Brain microvascular endothelial cell (primary cell): ENCODE results near the gene OR52B2.

Experiments used
- DNase-seq: peaks from one replicate; pipeline ENCODE4 v3.0.0-alpha.2; 2020
- H3K27ac ChIP-seq: fragments of 250-450 bp; sonication (Bioruptor Pico); 2 replicates; pipeline ENCODE4 v1.5.1; 2020; ENCODE audit warnings: mild to moderate bottlenecking, moderate library complexity
- H3K27me3 ChIP-seq: fragments of 250-450 bp; sonication (Bioruptor Pico); replicated peaks from 2 replicates; pipeline ENCODE4 v1.5.1; 2020; ENCODE audit warnings: mild to moderate bottlenecking
- H3K36me3 ChIP-seq: fragments of 250-450 bp; sonication (Bioruptor Pico); replicated peaks from 2 replicates; pipeline ENCODE4 v1.5.1; 2020; ENCODE audit warnings: mild to moderate bottlenecking
- H3K4me3 ChIP-seq: 2 replicates; pipeline ENCODE4 v1.5.1; 2011; ENCODE audit warnings: low read depth, mild to moderate bottlenecking, control low read depth, low read length, moderate library complexity
- in situ Hi-C: cut with HindIII; loops from 2 replicates; pipeline ENCODE4 v1.10.0; 2017; ENCODE audit warnings: low sequenced_read_pairs, low pct_ligation_motif_present
- TF ChIP-seq, protein P1 (sequence below): IDR thresholded peaks from 2 replicates; pipeline ENCODE4 v1.5.1; 2011; ENCODE audit warnings: low read depth, mild to moderate bottlenecking, moderate library complexity, low read length, control low read depth, inconsistent platforms; ENCODE audit errors: missing control alignments

OR52B2 gene

DNA sequence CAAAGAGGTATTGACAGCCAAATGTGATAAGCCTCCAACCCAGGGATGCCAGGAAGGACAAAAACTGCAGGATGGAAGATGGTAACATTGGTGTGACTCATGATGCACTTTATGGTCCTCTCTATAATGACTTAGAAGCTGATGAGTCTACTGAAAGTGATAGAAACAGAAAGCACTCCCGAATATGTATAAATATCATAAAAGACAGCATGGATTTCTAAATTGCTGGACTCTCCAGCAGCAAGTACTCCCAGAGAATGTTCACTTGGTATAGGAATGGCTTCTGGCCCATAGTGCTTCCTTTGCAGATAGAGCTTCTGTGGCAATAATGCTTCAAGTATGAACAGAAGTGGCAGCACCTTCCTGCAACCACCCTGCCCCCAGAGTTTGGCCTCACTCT is at the start of gene OR52B2:
Gene OR52B2, minus strand, starts transcription at position 101 of the 400 bp plus-strand sequence. Its CDS starts 0 bp downstream, at position 101.
- no peak for DNase-seq
- Histone ChIP-seq H3K36me3 (no peaks in the 10 kb centered on the region), H3K4me3 (no peak within 1 kb of the TSS), H3K27ac (no peak within 1 kb of the TSS), H3K27me3 (no peaks in the 10 kb centered on the region)
- TF ChIP-seq, protein P1, sequence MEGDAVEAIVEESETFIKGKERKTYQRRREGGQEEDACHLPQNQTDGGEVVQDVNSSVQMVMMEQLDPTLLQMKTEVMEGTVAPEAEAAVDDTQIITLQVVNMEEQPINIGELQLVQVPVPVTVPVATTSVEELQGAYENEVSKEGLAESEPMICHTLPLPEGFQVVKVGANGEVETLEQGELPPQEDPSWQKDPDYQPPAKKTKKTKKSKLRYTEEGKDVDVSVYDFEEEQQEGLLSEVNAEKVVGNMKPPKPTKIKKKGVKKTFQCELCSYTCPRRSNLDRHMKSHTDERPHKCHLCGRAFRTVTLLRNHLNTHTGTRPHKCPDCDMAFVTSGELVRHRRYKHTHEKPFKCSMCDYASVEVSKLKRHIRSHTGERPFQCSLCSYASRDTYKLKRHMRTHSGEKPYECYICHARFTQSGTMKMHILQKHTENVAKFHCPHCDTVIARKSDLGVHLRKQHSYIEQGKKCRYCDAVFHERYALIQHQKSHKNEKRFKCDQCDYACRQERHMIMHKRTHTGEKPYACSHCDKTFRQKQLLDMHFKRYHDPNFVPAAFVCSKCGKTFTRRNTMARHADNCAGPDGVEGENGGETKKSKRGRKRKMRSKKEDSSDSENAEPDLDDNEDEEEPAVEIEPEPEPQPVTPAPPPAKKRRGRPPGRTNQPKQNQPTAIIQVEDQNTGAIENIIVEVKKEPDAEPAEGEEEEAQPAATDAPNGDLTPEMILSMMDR = no peak
- in situ Hi-C loops = no loop called here

DNA sequence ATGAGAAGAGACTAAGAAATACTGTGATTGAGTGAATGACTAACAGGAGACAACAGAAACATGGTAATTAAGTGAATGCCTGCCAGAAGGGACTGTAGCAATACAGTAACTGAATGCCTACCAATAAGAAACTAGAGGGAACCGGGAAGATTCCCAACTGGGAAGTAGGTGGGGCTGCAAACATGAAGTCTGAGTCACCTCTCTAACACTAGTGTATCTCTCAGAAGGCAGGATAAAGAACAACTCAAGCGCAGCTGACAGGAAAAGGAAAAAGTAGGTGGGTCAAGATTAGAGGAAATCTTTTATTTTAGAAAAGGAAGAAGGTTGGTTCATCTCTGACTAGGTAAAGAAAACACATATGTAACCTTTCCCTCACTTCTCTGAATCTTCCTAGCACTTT is 49.2 kb upstream of the OR52B2 start:
- H3K4me3 ChIP-seq = no peak overlapping the region
- TF ChIP-seq, protein P1 = no peak
- in situ Hi-C loops = no loop called here
- H3K27me3 ChIP-seq = no peaks in the 10 kb centered on the region
- H3K27ac ChIP-seq = no peak overlapping the region
- peak; percentile 76 for DNase-seq
- peaks cover 51% of the 10 kb centered on the region for H3K36me3 ChIP-seq

DNA sequence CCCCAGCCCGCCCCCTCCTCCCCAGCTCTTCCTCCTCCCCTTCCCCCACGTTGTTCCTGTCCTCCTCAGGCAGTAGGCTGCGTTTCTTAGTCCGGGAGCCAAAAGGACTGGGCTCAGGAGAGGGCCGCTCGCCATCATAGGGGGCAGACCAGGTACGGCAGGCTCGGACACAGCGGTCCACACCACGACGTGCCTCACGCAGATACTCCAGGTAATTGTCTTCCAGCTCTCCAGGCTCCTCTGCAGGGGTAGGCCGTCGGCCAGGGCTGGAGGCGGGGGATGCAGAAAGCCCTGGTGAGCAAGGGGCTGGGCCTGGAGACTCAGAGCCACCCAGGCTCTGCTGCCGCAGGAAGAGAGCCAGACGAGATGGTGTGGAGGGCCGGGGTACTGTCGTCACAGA is 47.6 kb upstream of the OR52B2 start:
- no peak overlapping the region for H3K27ac ChIP-seq
- no peak for DNase-seq
- in situ Hi-C loops = no loop called here
- TF ChIP-seq, protein P1 = no peak
- H3K4me3 ChIP-seq = no peak overlapping the region
- H3K36me3 ChIP-seq = peaks cover 54% of the 10 kb centered on the region
- H3K27me3 ChIP-seq = no peaks in the 10 kb centered on the region

DNA sequence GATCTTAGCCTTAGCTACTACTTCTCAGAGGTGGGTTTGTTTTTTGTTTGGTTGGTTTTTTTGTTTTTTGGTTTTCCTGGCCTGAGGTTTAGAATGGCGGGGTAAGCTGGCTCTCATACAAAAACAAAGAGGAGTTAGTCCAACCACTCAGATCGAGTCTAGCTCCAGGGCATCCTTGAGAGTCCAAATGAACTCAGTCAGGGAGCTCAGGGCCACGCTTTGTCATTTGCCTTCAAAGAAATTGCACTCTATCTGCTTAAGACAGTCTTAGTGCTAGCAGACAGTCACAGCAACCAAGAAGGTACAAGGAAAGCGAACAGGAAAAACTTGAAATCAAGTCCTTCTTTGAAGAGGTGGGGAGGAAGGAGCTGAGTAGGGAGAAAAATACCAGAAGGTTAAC is 46.4 kb upstream of the OR52B2 start:
- TF ChIP-seq, protein P1 = no peak
- H3K36me3 ChIP-seq = peaks cover 45% of the 10 kb centered on the region
- in situ Hi-C loops = no loop called here
- H3K4me3 ChIP-seq = no peak overlapping the region
- DNase-seq = no peak
- H3K27me3 ChIP-seq = no peaks in the 10 kb centered on the region
- no peak overlapping the region for H3K27ac ChIP-seq

DNA sequence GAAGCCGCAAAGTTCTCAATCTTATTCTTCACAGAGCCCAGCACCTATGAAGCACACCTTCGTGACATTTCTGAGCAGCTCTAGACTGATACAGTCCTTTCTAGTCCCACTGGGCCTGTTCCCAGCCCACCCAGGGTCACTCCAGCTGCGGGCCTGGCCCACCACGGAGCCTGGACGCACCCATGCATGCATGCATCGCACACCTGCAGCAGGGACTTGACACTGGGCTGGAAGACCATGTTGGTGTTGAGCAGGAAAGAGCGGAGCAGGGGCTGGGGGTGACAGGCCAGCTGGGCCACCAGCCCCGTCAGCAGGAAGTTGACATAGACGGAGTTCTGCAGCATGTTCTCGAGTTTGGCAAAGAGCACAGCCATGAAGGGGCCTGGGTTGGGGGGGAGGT is 44.4 kb upstream of the OR52B2 start:
- Histone ChIP-seq H3K27ac (no peak overlapping the region), H3K4me3 (no peak overlapping the region), H3K27me3 (no peaks in the 10 kb centered on the region), H3K36me3 (peaks cover 52% of the 10 kb centered on the region)
- no peak for DNase-seq
- in situ Hi-C loops = no loop called here
- TF ChIP-seq, protein P1 = no peak

DNA sequence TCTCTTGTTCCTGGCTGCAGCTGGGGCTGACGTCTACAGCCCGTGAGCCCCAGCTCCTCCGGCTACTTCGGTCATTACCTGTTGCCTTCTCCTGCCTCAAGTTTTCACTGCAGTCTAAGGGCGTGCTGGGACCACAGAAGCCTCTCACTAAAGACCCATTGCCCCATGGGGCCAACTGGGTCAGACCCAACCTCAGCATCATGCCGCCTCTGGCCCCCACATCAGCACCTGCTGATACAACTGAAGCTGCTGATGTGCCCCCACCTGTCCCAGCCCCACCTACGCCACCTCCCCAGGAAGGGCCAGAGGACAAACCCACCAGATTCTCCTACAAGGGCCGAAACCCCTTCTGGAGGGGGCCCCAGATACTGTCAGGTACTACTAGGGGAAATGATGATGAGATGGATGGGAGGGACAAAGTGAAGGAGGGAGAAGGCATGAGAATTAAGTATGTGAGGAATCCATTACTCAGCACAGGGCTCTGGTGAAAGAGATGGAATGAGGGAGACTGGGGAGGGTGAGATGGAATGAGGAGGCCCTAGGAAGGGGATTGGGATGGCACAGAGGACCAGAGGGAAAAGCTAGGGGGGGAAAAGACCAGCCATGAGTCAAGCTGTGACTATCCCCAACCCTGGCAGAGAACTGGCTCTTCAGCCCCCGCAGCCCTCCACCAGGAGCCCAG is 40.3 kb upstream of the OR52B2 start:
- in situ Hi-C loops = no loop called here

More for the DNA sequence above, 40.3 kb upstream of the OR52B2 start:
- Histone ChIP-seq H3K4me3 (no peak overlapping the region), H3K27me3 (no peaks in the 10 kb centered on the region), H3K36me3 (peaks cover 26% of the 10 kb centered on the region), H3K27ac (no peak overlapping the region)
- DNase-seq = no peak
- TF ChIP-seq, protein P1 = no peak
